GM21576 (cell line): ENCODE data around the gene PSMD4.
A peak's percentile ranks its signal among the peaks of the same experiment; 100 is the strongest.
"Not testable (repeated sequence)": the region's sequence is repeated elsewhere in the genome, so short reads cannot be mapped to it uniquely, and the experiment has no call there.

Experiments used
- ATAC-seq: cut with Tn5 transposase; IDR thresholded peaks from one replicate; pipeline ENCODE4 v1.9.1; 2021; ENCODE audit warnings: mild to moderate bottlenecking, moderate library complexity; ENCODE audit not compliant: unreplicated experiment

The PSMD4 gene

GRCh38 chr1:151254217-151255213, at the start of gene PSMD4:
Gene PSMD4 (plus strand): TSS chr1:151254734. CDS start chr1:151254783, 49 bp downstream.
- peak; percentile 93 for ATAC-seq

- not testable (repeated sequence) for ATAC-seq
These were observed 49.1 kb upstream of the PSMD4 start for GRCh38 chr1:151205381-151205965.

- no peak for ATAC-seq
These were observed 43.7 kb upstream of the PSMD4 start for GRCh38 chr1:151210830-151211229.

- no peak for ATAC-seq
These were observed 42.4 kb upstream of the PSMD4 start for GRCh38 chr1:151211972-151212705.

GRCh38 chr1:151213560-151213959, 41.0 kb upstream of the PSMD4 start:
- no peak for ATAC-seq

GRCh38 chr1:151221616-151222015, 32.9 kb upstream of the PSMD4 start:
- ATAC-seq, result no peak

- ATAC-seq, result no peak
These were observed 32.4 kb upstream of the PSMD4 start for GRCh38 chr1:151222130-151222529.

GRCh38 chr1:151235235-151235634, 19.3 kb upstream of the PSMD4 start:
- ATAC-seq, result no peak

- no peak for ATAC-seq
These were observed 16.7 kb upstream of the PSMD4 start for GRCh38 chr1:151237678-151238466.

- no peak for ATAC-seq
These were observed 16.1 kb upstream of the PSMD4 start for GRCh38 chr1:151238467-151238739.

GRCh38 chr1:151242442-151242841, 12.1 kb upstream of the PSMD4 start:
- ATAC-seq, result no peak

- ATAC-seq, result no peak
These were observed 10.8 kb upstream of the PSMD4 start for GRCh38 chr1:151243683-151244216.

- no peak for ATAC-seq
These were observed 7.7 kb upstream of the PSMD4 start for GRCh38 chr1:151246786-151247185.

GRCh38 chr1:151251656-151252470, 2.7 kb upstream of the PSMD4 start:
- ATAC-seq, result no peak

- ATAC-seq, result no peak
These were observed 847 bp downstream of the PSMD4 start for GRCh38 chr1:151255381-151255780.

GRCh38 chr1:151259351-151259750, 4.8 kb downstream of the PSMD4 start:
- no peak for ATAC-seq

GRCh38 chr1:151265446-151266236, 11.1 kb downstream of the PSMD4 start:
- no peak for ATAC-seq

GRCh38 chr1:151266315-151266714, 11.8 kb downstream of the PSMD4 start:
- ATAC-seq, result no peak

- no peak for ATAC-seq
These were observed 12.3 kb downstream of the PSMD4 start for GRCh38 chr1:151266821-151267220.
